GM19324 (cell line): Measurements from ENCODE around the gene HEXIM2.
A peak's percentile ranks its signal among the peaks of the same experiment; 100 is the strongest.
"Not testable (repeated sequence)": the region's sequence is repeated elsewhere in the genome, so short reads cannot be mapped to it uniquely, and the experiment has no call there.

Experiments used
- ATAC-seq: cut with Tn5 transposase; IDR thresholded peaks from one replicate; pipeline ENCODE4 v1.9.1; 2021; ENCODE audit warnings: mild to moderate bottlenecking, moderate library complexity; ENCODE audit not compliant: unreplicated experiment, low FRiP score

HEXIM2 gene

GRCh38 chr17:45161288-45162024, at the start of gene HEXIM2:
Gene HEXIM2, plus strand, starts transcription at chr17:45161875. Its CDS starts 919 bp downstream, at chr17:45162794.
- ATAC-seq = peak; percentile 91

GRCh38 chr17:45112559-45113423, 48.9 kb upstream of the HEXIM2 start:
- no peak for ATAC-seq

- ATAC-seq = no peak
Observed at GRCh38 chr17:45113424-45113754, 48.3 kb upstream of the HEXIM2 start.

- ATAC-seq = no peak
Observed at GRCh38 chr17:45114117-45114932, 47.4 kb upstream of the HEXIM2 start.

GRCh38 chr17:45115015-45115625, 46.6 kb upstream of the HEXIM2 start:
- ATAC-seq = no peak

- no peak for ATAC-seq
Observed at GRCh38 chr17:45115871-45116270, 45.8 kb upstream of the HEXIM2 start.

- no peak for ATAC-seq
Observed at GRCh38 chr17:45116434-45117016, 45.1 kb upstream of the HEXIM2 start.

GRCh38 chr17:45117334-45117733, 44.3 kb upstream of the HEXIM2 start:
- no peak for ATAC-seq

- ATAC-seq = no peak
Observed at GRCh38 chr17:45117848-45118646, 43.6 kb upstream of the HEXIM2 start.

GRCh38 chr17:45118691-45119090, 43.0 kb upstream of the HEXIM2 start:
- ATAC-seq = no peak

- ATAC-seq = no peak
Observed at GRCh38 chr17:45119964-45120363, 41.7 kb upstream of the HEXIM2 start.

- no peak for ATAC-seq
Observed at GRCh38 chr17:45120558-45120957, 41.1 kb upstream of the HEXIM2 start.

GRCh38 chr17:45121055-45121454, 40.6 kb upstream of the HEXIM2 start:
- no peak for ATAC-seq

- ATAC-seq = no peak
Observed at GRCh38 chr17:45123076-45123770, 38.5 kb upstream of the HEXIM2 start.

- ATAC-seq = no peak
Observed at GRCh38 chr17:45123930-45124796, 37.5 kb upstream of the HEXIM2 start.

GRCh38 chr17:45124797-45125122, 36.9 kb upstream of the HEXIM2 start:
- ATAC-seq = not testable (repeated sequence)

GRCh38 chr17:45125509-45125908, 36.2 kb upstream of the HEXIM2 start:
- ATAC-seq = no peak

GRCh38 chr17:45127207-45127547, 34.5 kb upstream of the HEXIM2 start:
- no peak for ATAC-seq
